ENCODE results near the gene PLA2G4A.

The PLA2G4A gene

DNA sequence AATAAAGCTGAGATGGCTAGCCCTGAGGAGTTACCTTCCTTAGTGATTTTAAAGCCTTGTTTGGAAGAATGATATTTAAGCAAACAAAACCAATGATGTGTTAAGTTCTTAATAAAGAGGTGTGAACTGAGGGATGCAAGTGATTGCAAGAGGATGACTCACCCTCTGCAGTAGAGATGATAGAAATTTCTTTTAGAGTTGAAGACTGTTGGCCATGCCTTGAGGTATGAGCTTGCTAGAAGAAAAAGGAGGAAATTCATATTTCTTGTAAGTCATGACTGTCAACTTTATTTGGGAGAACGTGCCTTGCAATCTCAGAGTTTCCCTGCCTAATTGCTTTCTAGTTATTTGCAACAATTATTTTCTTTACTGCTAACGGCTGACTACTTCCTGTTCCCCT, 94.7 kb downstream of the PLA2G4A start:
- no peak for DNase-seq

DNA sequence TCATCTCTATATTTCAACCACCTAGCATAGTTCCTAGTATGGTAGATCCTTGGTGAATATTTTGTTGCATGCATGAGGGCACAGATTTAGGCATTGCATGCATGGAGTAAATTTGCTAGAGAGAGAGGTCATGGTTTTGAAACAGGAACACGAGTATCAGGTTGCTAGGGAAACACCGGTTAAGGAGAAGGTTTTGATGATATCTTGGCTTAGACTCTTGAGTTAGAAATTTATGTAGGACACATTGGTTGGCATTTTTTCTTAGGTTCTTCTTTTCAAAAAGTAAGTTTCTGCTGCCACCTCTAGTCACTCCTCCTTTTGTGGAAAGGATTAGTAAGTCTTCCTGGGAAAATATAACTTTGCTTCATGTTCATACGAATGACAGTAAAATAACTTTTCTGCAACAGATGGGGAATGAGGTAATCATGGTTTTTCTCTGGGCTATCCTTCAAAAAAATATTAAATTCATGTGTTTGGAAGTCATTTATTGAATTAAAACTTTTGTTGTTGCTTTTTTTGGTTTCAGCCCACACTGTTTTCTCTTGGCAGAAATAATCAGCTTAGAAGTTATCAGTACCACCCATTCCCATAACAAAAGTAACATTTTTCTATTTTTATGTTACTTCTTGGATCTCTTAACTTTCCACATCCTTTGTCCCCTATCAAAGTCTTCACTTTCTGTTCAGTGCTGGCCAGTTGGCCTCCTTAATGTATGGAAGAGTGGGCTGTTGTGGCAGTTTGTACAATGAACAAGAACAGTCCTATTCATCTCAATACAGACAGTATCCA, 97.3 kb downstream of the PLA2G4A start:
- DNase-seq = no peak

DNA sequence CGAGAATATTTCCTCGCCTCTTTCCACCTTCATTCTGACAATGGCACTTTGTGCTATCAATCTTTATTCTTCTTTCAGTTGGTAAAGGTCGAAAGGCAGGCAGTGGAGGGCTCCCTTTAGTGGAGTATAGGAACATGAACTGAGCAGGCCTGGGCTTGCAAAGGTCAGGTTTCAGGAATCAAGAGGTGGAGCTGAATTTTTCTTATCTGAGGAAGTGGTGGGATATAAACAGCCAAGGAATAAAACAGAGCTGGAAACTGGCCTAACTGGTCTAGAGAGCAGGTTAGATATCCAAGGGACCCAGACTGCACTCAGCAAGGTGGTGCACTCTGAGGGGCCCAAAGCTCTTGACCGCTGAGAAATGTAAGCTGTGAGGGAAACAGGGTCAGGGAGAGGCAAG, 99.1 kb downstream of the PLA2G4A start:
- DNase-seq = no peak

DNA sequence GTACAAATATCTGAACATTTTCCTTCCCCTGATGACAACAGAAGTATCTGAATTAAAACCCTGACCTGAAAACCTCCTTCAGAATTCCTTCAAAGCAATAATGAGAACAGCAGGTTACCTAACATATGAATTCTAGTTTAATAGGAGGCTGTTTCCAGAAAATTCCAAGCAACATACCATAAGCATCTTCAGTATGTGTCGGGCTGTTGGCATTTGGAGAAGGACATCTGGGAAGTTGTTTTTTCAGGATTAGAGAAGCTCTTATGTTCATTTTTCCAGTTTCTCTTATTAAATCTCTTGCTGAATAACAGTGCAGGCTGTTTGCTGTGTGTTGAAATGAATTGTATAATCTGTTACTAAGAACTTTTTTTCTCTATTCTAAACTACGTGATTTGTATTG, 101.5 kb downstream of the PLA2G4A start:
- DNase-seq = no peak

DNA sequence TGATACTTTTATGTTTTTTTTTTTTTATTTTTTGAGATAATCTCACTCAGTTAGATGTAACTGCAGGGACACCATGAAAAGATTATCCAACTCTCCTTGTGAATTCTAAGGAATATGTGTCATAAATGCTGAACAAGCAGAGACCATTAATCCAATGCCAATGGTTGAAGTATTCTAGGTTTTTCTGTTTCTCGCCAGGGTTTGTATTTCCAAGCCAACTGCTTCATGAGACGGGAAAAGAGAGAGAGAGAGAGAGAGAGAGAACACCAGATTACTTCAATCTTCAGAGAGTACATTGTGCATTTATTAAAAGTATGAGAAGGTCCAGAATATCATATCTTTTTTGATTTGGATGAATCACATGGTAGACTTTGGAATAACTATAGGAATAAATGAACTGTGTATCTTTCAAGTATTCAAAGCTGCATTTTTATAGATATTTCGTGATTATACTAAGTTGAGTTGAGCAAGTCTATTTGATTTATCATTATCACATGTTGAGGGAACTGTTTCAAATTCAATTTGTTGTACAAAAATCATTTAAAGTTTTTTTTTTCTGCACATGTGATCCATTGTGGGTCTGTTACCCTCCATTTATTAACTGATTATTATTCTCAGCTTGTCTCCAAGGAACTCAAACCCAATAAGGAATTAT, 108.4 kb downstream of the PLA2G4A start:
- DNase-seq = no peak

DNA sequence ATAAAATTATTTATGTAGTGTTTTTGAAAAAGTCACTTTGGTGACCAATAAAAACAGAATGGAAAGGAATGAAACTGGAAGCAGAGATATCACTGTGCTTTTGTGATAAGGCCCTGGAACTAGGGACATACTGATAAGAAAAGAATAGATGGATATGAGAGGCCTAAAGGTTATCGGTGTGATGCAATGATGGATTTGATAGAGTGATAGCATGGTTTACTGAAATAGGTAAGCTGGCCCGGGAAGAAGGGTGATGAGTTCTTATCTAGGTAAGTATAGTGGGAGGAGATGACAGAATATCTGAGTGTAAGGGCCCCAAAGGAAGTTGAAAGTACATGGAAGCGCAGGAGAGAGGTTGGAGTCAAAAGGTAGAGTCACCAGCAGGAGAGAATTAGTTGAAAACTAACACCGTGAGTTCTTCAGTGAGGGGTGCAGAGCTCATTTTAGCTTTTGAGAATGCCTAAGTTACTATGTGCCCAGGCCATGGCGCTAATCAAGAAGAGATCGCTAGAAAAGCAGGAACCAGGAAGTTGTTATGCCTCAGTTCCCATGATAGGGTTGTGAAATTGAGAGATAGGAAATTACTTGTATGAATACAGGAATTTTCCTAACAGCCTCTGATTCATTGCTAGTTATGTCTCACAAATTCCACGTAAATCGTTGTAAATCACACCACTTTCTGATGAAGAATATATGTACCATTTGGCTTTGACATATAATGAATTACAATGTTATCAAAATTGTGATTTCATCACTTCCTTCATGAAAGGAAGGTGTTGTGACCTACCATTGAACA, 115.3 kb downstream of the PLA2G4A start:
- no peak for DNase-seq

DNA sequence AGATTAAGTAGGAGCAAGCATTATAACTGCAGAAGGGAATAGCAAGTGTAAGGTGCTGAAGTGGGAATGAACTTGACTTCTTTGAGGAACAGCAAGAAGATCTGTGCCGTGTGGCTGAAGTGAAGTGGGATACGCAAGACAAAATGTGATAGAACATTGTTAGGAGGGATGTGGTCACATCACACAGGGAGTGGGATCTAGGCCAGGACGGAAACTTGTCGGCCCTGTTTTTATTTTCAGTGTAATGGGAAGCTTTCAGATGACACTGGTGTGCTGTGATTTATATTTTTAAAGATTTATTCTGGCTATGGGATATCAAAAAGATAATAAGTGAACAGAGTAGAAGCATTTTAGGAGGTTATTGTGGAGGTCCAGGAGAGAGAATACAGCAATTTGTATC, 116.4 kb downstream of the PLA2G4A start:
- no peak for DNase-seq

DNA sequence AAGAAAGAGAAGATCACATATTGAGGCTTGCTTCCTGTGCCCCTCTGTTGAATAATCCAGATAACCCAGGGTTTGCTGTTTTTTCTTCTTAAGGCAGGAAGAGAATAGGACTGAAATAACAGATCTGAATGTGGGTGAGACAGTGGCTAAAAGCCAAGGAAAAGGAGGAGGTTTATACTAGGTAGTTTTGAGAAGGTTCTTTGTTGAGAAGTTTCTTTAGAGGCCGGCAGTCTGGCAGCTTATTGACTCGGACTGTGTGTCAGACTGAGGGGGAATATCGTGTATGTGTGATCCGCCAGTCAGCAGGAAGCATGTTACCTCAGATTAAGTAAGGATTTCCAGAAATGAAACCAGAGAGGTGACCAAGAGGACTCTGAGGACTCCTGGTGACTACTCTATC, 119.8 kb downstream of the PLA2G4A start:
- no peak for DNase-seq

DNA sequence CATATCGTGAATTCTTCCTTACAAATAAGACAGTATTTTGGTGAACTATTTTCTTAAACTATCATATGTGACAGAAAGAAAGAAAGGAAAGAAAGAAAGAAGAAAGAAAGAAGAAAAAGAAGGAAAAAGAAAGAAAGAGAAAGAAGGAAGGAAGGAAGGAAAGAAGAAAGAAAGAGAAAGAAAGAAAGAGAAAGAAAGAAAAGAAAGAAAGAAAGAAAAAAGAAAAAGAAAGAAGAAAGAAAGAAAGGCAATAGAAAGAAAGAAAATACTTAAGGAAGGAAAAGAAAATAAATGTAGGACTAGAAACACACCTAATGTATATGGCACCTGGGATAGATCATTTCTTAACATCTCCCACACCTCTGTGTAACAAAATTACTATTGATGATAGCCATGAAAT, 120.4 kb downstream of the PLA2G4A start:
- DNase-seq = no peak

DNA sequence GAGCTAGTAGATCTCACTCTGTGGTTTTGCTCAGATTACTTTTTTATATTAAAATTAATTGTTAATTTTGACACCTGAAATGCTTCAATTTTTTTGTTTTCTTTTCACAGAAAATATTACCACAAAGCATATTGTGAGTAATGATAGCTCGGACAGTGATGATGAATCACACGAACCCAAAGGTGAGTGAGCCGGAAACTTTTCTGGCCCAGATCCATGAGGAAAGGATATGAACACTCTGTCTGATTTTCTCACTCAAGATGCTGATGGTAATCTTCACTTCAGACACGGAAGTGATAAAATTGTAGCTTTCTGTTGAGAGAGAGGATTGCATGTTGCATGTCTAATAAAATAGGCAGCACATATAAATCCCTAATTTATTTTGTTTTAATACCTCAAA, 121.8 kb downstream of the PLA2G4A start:
- no peak for DNase-seq

DNA sequence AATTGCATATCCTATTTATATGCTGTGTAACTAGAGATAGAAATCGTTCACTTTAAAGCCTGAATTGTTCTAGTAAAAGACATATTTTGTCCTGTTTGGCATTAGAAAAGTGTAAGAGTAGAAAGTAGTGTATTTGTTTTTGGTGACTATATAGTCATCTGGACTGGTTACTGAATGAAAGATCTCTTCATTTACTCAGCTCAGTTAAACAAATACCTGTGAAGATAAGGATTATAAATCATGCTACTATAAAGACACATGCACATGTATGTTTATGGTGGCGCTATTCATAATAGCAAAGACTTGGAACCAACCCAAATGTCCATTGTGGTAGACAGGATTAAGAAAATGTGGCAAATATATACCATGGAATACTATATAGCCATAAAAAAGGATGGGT, 125.1 kb downstream of the PLA2G4A start:
- DNase-seq = no peak

DNA sequence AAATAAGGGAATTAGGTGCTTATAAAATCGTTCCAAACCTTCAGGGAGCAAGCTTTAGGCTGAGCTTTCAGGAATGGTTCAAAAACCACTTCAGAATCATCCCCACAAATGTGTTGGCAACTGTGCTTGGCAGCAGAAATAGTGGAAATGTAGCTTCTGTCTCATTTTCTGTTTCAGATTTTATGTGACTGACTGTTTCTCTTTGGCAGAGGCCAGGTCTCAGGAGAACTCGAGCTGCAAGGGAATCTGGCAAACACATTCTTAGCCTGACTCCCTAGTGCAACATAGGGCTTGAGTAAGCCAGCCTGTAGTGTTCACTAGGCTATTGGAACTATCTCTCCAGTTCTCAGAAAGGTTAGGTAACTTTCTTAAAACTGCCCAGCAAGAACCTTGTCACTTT, 128.6 kb downstream of the PLA2G4A start:
- no peak for DNase-seq

DNA sequence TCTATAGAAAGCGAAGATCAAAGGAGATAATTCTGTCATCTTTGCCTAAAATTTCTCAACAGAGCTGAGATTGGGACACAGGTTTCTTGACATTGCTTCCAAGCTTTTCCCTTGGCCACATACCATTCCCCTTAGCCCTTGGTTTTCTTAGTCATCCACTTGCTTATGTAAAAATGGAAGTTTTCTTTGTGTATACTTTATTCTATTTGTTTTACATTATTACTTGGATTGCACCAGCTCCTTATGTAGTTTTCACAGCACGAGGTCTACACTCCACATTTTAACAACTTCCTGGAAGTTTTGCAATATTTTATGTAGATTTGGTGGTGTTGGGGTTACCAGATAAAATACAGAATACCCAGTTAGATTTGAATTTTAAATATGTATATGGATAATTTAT, 129.8 kb downstream of the PLA2G4A start:
- DNase-seq = no peak

DNA sequence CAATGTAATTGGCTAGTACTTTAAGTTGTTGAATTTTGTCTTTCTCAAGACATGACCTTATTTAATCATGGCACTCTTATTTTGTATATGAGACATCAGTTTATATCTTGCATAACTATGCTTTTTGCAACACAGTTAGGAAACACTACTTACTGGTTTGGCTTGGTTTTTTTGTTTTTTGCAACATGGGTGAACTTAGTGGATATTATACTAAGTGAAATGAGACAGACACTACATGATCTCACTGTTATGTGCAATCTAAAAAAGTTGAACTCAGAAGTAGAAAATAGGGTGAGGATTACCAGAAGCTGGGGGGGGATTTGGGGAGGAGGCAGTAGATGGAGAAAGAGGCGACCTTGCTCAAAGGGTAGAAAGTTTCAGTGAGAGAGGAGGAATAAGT, 132.1 kb downstream of the PLA2G4A start:
- no peak for DNase-seq

DNA sequence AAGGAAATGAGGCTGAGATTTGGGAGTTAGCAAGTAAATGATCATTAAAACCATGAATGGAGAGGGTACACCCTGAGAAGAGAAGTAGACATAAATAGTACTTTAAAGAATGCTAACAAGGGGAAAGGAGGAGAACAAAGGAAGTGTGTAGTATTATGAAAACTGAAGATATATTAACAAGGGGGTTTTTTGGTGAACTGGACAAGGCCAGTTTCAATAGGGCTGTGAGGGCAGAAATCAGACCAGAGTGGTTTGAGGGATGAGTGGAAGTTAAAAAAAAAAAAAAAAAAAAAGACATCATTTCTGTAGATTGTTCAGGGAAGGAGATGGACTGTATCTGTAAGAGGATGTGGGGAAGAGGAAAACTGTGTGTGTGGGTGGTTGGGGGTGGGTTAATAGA, 137.1 kb downstream of the PLA2G4A start:
- no peak for DNase-seq

DNA sequence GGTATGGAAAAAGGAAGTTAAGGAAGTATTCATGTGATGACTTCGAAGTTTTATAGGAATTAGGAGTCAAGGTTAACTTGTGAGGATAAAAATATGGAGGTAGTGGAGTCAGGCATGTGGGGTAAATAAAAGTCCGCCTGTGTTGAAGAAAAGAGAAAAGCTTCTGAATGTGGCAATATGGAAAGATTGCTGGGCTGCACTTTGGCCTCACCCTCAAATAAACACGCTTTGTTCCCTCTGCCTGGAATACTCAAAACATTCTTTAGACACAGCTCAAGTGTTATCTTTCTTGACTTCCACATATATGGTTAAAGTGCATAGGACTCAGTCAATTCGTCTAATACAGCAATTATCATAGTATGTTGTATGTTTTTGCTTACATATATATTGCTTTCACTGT, 137.7 kb downstream of the PLA2G4A start:
- no peak for DNase-seq

DNA sequence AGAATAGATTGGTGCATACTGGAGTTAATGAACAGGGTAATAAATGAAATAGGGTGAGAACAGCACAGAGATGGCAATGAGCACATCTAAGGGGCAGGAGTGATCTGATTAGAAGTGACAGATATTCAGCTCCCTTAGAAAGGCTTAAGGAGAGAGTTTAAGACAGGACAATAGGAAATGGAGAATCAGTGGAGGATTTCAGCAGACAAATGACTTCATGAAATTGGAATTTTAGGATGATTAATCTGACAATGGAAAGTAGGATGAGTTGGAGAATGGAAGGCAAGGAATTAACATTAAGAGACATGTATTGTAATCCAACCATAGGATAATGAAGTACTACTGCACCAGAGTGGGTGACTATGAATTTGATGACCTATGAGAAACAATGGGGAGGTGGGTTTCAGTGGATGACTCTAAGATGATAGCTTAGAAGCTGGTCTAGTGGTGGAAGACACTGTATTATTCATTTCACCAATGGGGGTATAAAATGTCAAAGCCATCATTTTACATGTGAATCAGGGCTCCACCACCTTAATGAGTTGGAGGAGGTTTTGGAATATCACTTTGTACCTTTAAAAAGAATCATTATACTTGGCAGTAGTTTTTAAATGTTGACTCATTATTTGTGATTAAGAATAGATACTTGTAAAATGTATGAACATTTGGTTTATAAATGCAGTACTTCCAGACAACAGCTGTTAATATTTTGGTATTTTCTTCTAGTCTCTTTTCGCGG, 139.1 kb downstream of the PLA2G4A start:
- DNase-seq = no peak

DNA sequence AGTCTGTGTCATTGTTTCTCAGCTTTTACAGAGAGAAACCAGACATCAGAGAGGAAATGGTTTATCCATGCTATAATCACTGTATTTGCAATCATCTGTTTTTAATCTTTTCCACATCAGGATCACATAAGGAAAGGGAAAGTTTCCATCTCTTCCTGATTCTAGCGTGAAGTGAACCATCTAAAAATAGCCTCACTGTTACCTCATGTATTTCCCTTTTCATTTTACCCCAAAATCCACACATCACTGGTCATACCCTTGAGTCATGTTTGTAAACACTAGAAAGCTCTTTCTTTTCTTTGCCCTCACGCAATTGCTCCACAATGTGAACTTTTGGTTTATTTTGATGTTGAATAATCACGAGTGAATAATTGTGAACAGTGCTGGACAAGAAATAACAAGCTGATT, 146.0 kb downstream of the PLA2G4A start:
- DNase-seq = peak; percentile 66

DNA sequence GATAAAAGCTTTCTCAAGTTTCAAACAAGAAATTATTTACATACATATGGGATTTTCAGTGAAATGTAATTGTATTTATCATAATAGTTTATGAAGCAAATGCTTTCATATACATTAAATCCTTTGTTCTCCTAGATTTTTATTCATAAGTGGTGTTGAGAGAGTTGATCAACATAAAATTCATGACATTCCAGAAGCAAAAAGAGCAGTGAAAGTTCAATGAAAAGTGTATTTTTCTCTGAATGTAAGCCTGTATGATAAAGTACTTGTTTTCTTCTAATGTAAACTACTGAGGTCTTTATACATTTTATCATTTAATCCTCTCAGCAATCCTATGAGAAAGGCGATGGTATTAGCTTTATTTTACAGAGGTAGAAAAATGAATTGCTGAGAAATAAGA, 146.5 kb downstream of the PLA2G4A start:
- no peak for DNase-seq

DNA sequence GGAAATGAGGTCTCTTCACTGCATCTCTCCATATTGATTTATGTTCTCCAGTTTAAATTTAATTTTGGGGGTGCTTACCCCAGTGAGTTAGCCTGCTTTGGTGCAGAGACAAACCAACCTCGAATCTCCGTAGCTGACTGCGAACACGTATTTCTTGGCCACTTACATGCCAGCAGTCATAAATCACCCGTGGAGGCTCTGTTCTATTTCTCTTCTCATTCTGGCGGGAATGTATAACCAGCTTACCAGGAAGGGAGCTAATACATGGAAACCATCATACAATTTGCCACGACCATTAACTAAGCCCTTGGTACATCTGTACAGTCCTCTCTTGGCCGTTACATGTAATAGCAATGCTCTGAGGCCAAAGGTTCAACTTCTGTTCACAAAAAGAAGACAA, 148.0 kb downstream of the PLA2G4A start:
- no peak for DNase-seq

DNA sequence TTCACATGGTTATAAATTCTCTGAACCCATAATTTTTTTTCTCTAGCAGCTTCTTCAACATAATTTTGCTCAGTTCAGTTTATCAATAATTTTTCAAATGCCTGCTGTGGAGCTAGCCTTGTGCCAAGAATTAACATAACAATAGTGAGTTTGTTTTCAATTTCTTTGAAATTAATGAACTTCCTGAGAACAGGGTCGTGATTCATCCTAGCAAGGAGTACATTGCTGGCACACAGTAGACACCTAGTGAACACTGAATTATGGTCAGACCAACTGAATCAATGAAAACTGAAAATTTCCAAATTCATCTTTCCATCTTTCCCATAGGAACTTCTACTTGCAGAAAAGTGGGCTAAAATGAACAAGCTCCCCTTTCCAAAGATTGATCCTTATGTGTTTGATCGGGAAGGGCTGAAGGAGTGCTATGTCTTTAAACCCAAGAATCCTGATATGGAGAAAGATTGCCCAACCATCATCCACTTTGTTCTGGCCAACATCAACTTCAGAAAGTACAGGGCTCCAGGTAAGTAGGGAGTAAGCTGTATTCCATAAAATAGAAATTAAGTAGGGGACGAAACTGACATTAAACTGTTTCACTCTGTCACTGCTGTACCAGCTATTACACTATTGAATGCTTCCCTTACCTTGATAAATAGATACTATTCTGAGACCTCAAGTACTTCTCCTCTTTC, 148.7 kb downstream of the PLA2G4A start:
- DNase-seq = no peak

All from GOT3 (cell line).